CD4-positive, alpha-beta T cell treated with Interleukin-17A for 4 hours (primary cell): Measurements from ENCODE around the gene MYEOV.

Experiments
- DNase-seq: peaks from one replicate; pipeline ENCODE4 v3.0.0-alpha.2; 2020; ENCODE audit warnings: mixed read lengths

The MYEOV gene

GRCh38 chr11:69288883-69289242, 5.1 kb upstream of the MYEOV start:
- DNase-seq, result no peak

GRCh38 chr11:69290806-69291205, 3.1 kb upstream of the MYEOV start:
- DNase-seq, result no peak

- DNase-seq, result no peak
Observed at GRCh38 chr11:69291459-69292110, 2.4 kb upstream of the MYEOV start.

- DNase-seq, result peak; percentile 74
Observed at GRCh38 chr11:69292221-69292648, 1.7 kb upstream of the MYEOV start.

- DNase-seq, result no peak
Observed at GRCh38 chr11:69293087-69293486, 868 bp upstream of the MYEOV start.

GRCh38 chr11:69294571-69295078, 670 bp downstream of the MYEOV start:
- DNase-seq, result no peak

GRCh38 chr11:69295079-69295994, 1.4 kb downstream of the MYEOV start:
- no peak for DNase-seq

GRCh38 chr11:69295995-69296889, 2.3 kb downstream of the MYEOV start:
- no peak for DNase-seq

GRCh38 chr11:69296890-69297786, 3.2 kb downstream of the MYEOV start:
- DNase-seq, result peak; percentile 83

- peak; percentile 27 for DNase-seq
Observed at GRCh38 chr11:69297787-69298266, 3.9 kb downstream of the MYEOV start.

GRCh38 chr11:69298267-69299022, 4.5 kb downstream of the MYEOV start:
- no peak for DNase-seq

GRCh38 chr11:69299023-69299461, 5.1 kb downstream of the MYEOV start:
- no peak for DNase-seq

GRCh38 chr11:69299572-69299971, 5.6 kb downstream of the MYEOV start:
- DNase-seq, result no peak

- no peak for DNase-seq
Observed at GRCh38 chr11:69300120-69301060, 6.4 kb downstream of the MYEOV start.

- no peak for DNase-seq
Observed at GRCh38 chr11:69301081-69301454, 7.1 kb downstream of the MYEOV start.

GRCh38 chr11:69301455-69302401, 7.8 kb downstream of the MYEOV start:
- no peak for DNase-seq

- DNase-seq, result no peak
Observed at GRCh38 chr11:69302447-69303020, 8.6 kb downstream of the MYEOV start.

GRCh38 chr11:69303427-69303826, 9.5 kb downstream of the MYEOV start:
- DNase-seq, result no peak
